GM23338 (cell line): ENCODE data around the gene MAPK12. TPM values are rescaled to one million over a fixed set of nuclear protein-coding genes. Genes with fewer than 3 reads are reported as not detected.

Experiments
- ATAC-seq: fragments of 200-7000 bp; cut with Tn5 transposase; 3 replicates; pipeline ENCODE4 v1.9.1; 2020
- DNase-seq: peaks from one replicate; pipeline ENCODE4 v3.0.0-alpha.2; 2015; ENCODE audit warnings: low spot score
- H2AFZ ChIP-seq: fragments of 200-600 bp; sonication (generic); 2 replicates; pipeline ENCODE4 v1.8.0; 2016; ENCODE audit warnings: antibody characterized with exemption, mild to moderate bottlenecking, moderate library complexity
- H3F3A ChIP-seq: fragments of 200-600 bp; sonication (generic); replicated peaks from 2 replicates; pipeline ENCODE4 v1.8.0; 2017; ENCODE audit warnings: antibody characterized with exemption, mixed run types, low read depth
- H3K27ac ChIP-seq: fragments of 200-600 bp; sonication (generic); 2 replicates; pipeline ENCODE4 v1.6.1; 2016; ENCODE audit warnings: low read depth
- H3K27me3 ChIP-seq: fragments of 200-600 bp; sonication (generic); 2 replicates; pipeline ENCODE4 v1.8.0; 2016; ENCODE audit warnings: mild to moderate bottlenecking, mixed run types, moderate library complexity; ENCODE audit not compliant: insufficient read depth
- H3K36me3 ChIP-seq: fragments of 200-600 bp; sonication (generic); 2 replicates; pipeline ENCODE4 v1.8.0; 2016; ENCODE audit warnings: mild to moderate bottlenecking; ENCODE audit not compliant: insufficient read depth
- H3K4me1 ChIP-seq: fragments of 200-600 bp; sonication (generic); 2 replicates; pipeline ENCODE4 v1.8.0; 2016; ENCODE audit warnings: mild to moderate bottlenecking, moderate library complexity; ENCODE audit not compliant: insufficient read depth
- H3K4me2 ChIP-seq: fragments of 200-600 bp; sonication (generic); 2 replicates; pipeline ENCODE4 v1.7.1; 2017; ENCODE audit warnings: mixed run types
- H3K4me3 ChIP-seq: fragments of 200-600 bp; sonication (generic); 2 replicates; pipeline ENCODE4 v1.6.1; 2016; ENCODE audit warnings: mixed run types
- H3K79me2 ChIP-seq: fragments of 200-600 bp; sonication (generic); replicated peaks from 2 replicates; pipeline ENCODE4 v1.8.0; 2017; ENCODE audit warnings: mild to moderate bottlenecking; ENCODE audit not compliant: insufficient read depth
- H3K9me2 ChIP-seq: fragments of 200-600 bp; sonication (generic); 2 replicates; pipeline ENCODE4 v1.8.0; 2017; ENCODE audit not compliant: insufficient read depth
- H4K20me1 ChIP-seq: fragments of 200-600 bp; sonication (generic); replicated peaks from 2 replicates; pipeline ENCODE4 v1.8.0; 2017; ENCODE audit warnings: mild to moderate bottlenecking; ENCODE audit not compliant: insufficient read depth
- H3K27ac Mint-ChIP-seq: 2 replicates; pipeline ENCODE4 v1.8.0; 2020; ENCODE audit warnings: inconsistent platforms, mild to moderate bottlenecking, moderate library complexity, mixed read lengths
- H3K27me3 Mint-ChIP-seq: 3 replicates; pipeline ENCODE4 v1.8.0; 2022; ENCODE audit warnings: low read depth, mild to moderate bottlenecking, moderate library complexity, mixed read lengths, inconsistent platforms; ENCODE audit not compliant: insufficient read depth, poor library complexity
- H3K36me3 Mint-ChIP-seq: 3 replicates; pipeline ENCODE4 v1.8.0; 2021; ENCODE audit warnings: low read depth, mild to moderate bottlenecking, inconsistent platforms, moderate library complexity, mixed read lengths
- H3K4me1 Mint-ChIP-seq: 3 replicates; pipeline ENCODE4 v1.8.0; 2020; ENCODE audit warnings: mild to moderate bottlenecking, inconsistent platforms, mixed read lengths
- H3K4me3 Mint-ChIP-seq: 3 replicates; pipeline ENCODE4 v1.8.0; 2021; ENCODE audit warnings: moderate library complexity, mild to moderate bottlenecking, inconsistent platforms, mixed read lengths
- H3K9me3 Mint-ChIP-seq: 3 replicates; pipeline ENCODE4 v1.8.0; 2020; ENCODE audit warnings: moderate library complexity, mild to moderate bottlenecking, inconsistent platforms, mixed read lengths
- ETS1 ChIP-seq: IDR thresholded peaks from 2 replicates; pipeline ENCODE4 v1.6.1; 2016; ENCODE audit warnings: antibody characterized with exemption
- EZH2 ChIP-seq: fragments of 200-600 bp; sonication (generic); IDR thresholded peaks from one replicate; pipeline ENCODE4 v1.8.0; 2017; ENCODE audit warnings: antibody characterized with exemption, mild to moderate bottlenecking, low read depth; ENCODE audit not compliant: unreplicated experiment
- JUNB ChIP-seq: IDR thresholded peaks from one replicate; pipeline ENCODE4 v1.6.1; 2016; ENCODE audit warnings: antibody characterized with exemption; ENCODE audit not compliant: unreplicated experiment
- NANOG ChIP-seq: IDR thresholded peaks from 2 replicates; pipeline ENCODE4 v1.6.1; 2016; ENCODE audit warnings: antibody characterized with exemption, borderline replicate concordance
- STAT1 ChIP-seq: IDR thresholded peaks from one replicate; pipeline ENCODE4 v1.6.1; 2016; ENCODE audit warnings: antibody characterized with exemption; ENCODE audit not compliant: unreplicated experiment
- ZNF114 ChIP-seq: fragments of 250-450 bp; sonication (Bioruptor Pico); IDR thresholded peaks from 2 replicates; pipeline ENCODE4 v1.5.0; 2020; ENCODE audit warnings: mild to moderate bottlenecking, moderate library complexity
- polyA plus RNA-seq: library from polyadenylated mRNA; unstranded; fragments of >200 nt; fragmentation: Nextera tagmentation; extraction: Ambion mirVana; gene quantifications from 2 replicates; pipeline ENCODE4 v1.2.1, GENCODE V29; 2016
- total RNA-seq: library from RNA; depleted of rRNA; stranded (reverse); fragments of >200 nt; shearing (Covaris generic); gene quantifications from 2 replicates; pipeline ENCODE4 v1.2.3, GENCODE V29; 2014
- TF ChIP-seq, protein P1 (sequence below): IDR thresholded peaks from one replicate; pipeline ENCODE4 v1.6.1; 2018; ENCODE audit warnings: antibody characterized with exemption; ENCODE audit not compliant: unreplicated experiment
- TF ChIP-seq, protein P2 (sequence below): fragments of 250-450 bp; sonication (Bioruptor Pico); IDR thresholded peaks from 2 replicates; pipeline ENCODE4 v1.5.0; 2020; ENCODE audit warnings: mild to moderate bottlenecking, moderate library complexity

The MAPK12 gene
- total and polyA plus RNA-seq, 2 experiments from 2014 or later, result 10.4 to 26.1 TPM

DNA sequence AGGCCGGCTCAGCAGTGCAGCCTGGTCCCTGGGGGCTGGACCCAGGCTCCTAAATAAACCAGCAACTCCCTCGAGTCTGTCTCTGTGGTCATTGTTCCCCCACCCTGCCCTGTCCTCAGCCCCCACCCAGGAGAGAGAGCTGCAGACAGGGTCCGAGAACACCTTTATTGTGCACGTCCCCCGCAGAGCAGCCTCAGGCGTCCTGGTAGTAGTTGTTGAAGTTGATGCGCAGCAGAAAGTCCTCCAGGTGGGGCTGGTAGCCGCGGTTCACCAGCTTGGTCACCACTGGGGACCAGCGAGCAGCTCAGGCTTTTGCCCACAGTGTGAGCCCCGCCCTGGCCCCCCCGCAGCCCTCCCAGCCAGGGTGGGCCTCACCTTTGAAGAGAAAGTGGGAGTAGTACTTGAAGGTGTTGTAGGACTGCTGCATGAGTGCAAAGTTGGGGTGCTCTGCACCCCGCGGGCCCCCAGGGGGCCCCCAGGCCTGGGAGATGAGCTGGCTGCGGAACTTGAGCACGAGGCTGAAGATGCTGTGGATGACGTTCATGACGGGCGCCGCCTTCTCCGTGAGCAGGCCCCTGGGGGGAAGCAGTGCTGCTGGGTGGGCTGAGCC lies 43.8 kb downstream of the MAPK12 start (continued):
- TF ChIP-seq, protein P1, sequence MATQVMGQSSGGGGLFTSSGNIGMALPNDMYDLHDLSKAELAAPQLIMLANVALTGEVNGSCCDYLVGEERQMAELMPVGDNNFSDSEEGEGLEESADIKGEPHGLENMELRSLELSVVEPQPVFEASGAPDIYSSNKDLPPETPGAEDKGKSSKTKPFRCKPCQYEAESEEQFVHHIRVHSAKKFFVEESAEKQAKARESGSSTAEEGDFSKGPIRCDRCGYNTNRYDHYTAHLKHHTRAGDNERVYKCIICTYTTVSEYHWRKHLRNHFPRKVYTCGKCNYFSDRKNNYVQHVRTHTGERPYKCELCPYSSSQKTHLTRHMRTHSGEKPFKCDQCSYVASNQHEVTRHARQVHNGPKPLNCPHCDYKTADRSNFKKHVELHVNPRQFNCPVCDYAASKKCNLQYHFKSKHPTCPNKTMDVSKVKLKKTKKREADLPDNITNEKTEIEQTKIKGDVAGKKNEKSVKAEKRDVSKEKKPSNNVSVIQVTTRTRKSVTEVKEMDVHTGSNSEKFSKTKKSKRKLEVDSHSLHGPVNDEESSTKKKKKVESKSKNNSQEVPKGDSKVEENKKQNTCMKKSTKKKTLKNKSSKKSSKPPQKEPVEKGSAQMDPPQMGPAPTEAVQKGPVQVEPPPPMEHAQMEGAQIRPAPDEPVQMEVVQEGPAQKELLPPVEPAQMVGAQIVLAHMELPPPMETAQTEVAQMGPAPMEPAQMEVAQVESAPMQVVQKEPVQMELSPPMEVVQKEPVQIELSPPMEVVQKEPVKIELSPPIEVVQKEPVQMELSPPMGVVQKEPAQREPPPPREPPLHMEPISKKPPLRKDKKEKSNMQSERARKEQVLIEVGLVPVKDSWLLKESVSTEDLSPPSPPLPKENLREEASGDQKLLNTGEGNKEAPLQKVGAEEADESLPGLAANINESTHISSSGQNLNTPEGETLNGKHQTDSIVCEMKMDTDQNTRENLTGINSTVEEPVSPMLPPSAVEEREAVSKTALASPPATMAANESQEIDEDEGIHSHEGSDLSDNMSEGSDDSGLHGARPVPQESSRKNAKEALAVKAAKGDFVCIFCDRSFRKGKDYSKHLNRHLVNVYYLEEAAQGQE, result no peak

DNA sequence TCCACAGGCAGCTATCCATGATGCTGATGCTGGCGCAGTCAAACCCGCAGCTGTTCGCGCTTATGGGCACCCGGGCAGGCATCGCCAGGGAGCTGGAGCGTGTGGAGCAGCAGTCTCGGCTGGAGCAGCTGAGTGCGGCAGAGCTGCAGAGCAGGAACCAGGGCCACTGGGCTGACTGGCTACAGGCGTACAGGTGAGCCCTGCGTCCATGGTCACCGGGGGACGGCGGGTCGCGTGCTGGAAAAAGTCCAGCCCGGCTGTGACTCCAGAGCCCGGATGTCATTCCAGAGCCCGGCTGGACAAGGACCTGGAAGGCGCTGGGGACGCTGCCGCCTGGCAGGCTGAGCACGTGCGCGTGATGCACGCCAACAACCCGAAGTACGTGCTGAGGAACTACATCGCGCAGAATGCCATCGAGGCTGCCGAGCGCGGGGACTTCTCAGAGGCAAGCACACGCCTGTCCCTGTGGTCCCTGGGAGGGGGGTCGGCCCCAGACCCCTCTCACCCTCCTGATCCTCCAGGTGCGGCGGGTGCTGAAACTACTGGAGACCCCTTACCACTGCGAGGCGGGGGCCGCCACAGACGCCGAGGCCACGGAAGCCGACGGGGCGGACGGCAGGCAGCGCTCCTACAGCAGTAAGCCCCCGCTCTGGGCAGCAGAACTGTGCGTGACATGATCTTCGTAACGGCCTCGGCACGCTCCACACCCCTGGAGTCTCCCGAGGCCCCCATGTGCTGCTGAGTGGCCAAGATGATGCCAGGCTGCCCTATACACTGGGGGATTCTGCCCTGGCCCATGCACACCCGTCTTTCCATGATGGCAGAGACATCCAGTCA lies 44.6 kb downstream of the MAPK12 start:
- H3K27me3 Mint-ChIP-seq, result peaks cover 1% of the 10 kb centered on the region
- no peaks in the 10 kb centered on the region; the same call in 2 of the 3 replicates for H3K9me3 Mint-ChIP-seq
- H3K4me1 Mint-ChIP-seq, result peaks cover 2% of the 10 kb centered on the region; the same call in 2 of the 3 replicates
- no peaks in the 10 kb centered on the region for H3K9me2 ChIP-seq
- peaks cover 69% of the 10 kb centered on the region for H3K36me3 Mint-ChIP-seq
- H3K4me3 Mint-ChIP-seq, result no peak overlapping the region
- no peak overlapping the region for H3K4me2 ChIP-seq
- H3K27ac ChIP-seq, result no peak overlapping the region
- no peaks in the 10 kb centered on the region for H3F3A ChIP-seq
- DNase-seq (no peak), ATAC-seq (no peak)
- H3K27me3 ChIP-seq, result no peaks in the 10 kb centered on the region
- no peak overlapping the region for H2AFZ ChIP-seq
- no peak overlapping the region for H3K27ac Mint-ChIP-seq
- H3K79me2 ChIP-seq, result peaks cover 10% of the 10 kb centered on the region; the same call in 1 of the 2 replicates
- H4K20me1 ChIP-seq, result peaks cover 16% of the 10 kb centered on the region
- no peaks in the 10 kb centered on the region; the same call in 1 of the 2 replicates for H3K4me1 ChIP-seq
- no peaks in the 10 kb centered on the region for H3K36me3 ChIP-seq
- H3K4me3 ChIP-seq, result no peak overlapping the region
- no peak for TF ChIP-seq NANOG
- no peak for TF ChIP-seq ZNF114 (CRISPR knock-in tag)
- no peak for TF ChIP-seq ETS1
- TF ChIP-seq JUNB, result no peak
- TF ChIP-seq, protein P2, sequence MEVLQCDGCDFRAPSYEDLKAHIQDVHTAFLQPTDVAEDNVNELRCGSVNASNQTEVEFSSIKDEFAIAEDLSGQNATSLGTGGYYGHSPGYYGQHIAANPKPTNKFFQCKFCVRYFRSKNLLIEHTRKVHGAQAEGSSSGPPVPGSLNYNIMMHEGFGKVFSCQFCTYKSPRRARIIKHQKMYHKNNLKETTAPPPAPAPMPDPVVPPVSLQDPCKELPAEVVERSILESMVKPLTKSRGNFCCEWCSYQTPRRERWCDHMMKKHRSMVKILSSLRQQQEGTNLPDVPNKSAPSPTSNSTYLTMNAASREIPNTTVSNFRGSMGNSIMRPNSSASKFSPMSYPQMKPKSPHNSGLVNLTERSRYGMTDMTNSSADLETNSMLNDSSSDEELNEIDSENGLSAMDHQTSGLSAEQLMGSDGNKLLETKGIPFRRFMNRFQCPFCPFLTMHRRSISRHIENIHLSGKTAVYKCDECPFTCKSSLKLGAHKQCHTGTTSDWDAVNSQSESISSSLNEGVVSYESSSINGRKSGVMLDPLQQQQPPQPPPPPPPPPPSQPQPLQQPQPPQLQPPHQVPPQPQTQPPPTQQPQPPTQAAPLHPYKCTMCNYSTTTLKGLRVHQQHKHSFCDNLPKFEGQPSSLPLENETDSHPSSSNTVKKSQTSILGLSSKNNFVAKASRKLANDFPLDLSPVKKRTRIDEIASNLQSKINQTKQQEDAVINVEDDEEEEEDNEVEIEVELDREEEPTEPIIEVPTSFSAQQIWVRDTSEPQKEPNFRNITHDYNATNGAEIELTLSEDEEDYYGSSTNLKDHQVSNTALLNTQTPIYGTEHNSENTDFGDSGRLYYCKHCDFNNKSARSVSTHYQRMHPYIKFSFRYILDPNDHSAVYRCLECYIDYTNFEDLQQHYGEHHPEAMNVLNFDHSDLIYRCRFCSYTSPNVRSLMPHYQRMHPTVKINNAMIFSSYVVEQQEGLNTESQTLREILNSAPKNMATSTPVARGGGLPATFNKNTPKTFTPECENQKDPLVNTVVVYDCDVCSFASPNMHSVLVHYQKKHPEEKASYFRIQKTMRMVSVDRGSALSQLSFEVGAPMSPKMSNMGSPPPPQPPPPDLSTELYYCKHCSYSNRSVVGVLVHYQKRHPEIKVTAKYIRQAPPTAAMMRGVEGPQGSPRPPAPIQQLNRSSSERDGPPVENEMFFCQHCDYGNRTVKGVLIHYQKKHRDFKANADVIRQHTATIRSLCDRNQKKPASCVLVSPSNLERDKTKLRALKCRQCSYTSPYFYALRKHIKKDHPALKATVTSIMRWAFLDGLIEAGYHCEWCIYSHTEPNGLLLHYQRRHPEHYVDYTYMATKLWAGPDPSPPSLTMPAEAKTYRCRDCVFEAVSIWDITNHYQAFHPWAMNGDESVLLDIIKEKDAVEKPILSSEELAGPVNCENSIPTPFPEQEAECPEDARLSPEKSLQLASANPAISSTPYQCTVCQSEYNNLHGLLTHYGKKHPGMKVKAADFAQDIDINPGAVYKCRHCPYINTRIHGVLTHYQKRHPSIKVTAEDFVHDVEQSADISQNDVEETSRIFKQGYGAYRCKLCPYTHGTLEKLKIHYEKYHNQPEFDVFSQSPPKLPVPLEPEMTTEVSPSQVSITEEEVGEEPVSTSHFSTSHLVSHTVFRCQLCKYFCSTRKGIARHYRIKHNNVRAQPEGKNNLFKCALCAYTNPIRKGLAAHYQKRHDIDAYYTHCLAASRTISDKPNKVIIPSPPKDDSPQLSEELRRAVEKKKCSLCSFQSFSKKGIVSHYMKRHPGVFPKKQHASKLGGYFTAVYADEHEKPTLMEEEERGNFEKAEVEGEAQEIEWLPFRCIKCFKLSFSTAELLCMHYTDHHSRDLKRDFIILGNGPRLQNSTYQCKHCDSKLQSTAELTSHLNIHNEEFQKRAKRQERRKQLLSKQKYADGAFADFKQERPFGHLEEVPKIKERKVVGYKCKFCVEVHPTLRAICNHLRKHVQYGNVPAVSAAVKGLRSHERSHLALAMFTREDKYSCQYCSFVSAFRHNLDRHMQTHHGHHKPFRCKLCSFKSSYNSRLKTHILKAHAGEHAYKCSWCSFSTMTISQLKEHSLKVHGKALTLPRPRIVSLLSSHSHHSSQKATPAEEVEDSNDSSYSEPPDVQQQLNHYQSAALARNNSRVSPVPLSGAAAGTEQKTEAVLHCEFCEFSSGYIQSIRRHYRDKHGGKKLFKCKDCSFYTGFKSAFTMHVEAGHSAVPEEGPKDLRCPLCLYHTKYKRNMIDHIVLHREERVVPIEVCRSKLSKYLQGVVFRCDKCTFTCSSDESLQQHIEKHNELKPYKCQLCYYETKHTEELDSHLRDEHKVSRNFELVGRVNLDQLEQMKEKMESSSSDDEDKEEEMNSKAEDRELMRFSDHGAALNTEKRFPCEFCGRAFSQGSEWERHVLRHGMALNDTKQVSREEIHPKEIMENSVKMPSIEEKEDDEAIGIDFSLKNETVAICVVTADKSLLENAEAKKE (CRISPR knock-in tag), result no peak
- no peak for TF ChIP-seq EZH2
- TF ChIP-seq, protein P1, result no peak
- TF ChIP-seq STAT1, result no peak
